Measurements from ENCODE around the gene MAT1A.
A peak's percentile ranks its signal among the peaks of the same experiment; 100 is the strongest.

MAT1A gene

GRCh38 chr10:80274396-80275134, 14.9 kb downstream of the MAT1A start:
- no peak for DNase-seq (ENCODE audit: low read depth, low spot score)

GRCh38 chr10:80273523-80274170, 15.8 kb downstream of the MAT1A start:
- Histone ChIP-seq H3K9ac (ENCODE audit: insufficient read length) (no peak overlapping the region), H3K4me3 (no peak overlapping the region), H3K27ac (no peak overlapping the region), H3K9me3 (ENCODE audit: low read depth, low read length) (no peaks in the 10 kb centered on the region), H3K36me3 (ENCODE audit: insufficient read depth, low read length) (no peaks in the 10 kb centered on the region)
- no peak for DNase-seq (ENCODE audit: low read depth, low spot score)
- TF ChIP-seq FOXP2 (optimal IDR thresholded peaks at IDR 0.05; ENCODE audit: control extremely low read depth, extremely low read length, insufficient read depth), result no peak
- TF ChIP-seq EZH2 (IDR thresholded peaks at IDR 0.05), result no peak
- TF ChIP-seq POLR2AphosphoS5 (IDR thresholded peaks at IDR 0.05; ENCODE audit: borderline replicate concordance, low read depth, low read length), result no peak

More at GRCh38 chr10:80274396-80275134, 14.9 kb downstream of the MAT1A start:
- Histone ChIP-seq H3K4me3 (no peak overlapping the region), H3K9ac (ENCODE audit: insufficient read length) (no peak overlapping the region), H3K36me3 (ENCODE audit: insufficient read depth, low read length) (no peaks in the 10 kb centered on the region), H3K9me3 (ENCODE audit: low read depth, low read length) (no peaks in the 10 kb centered on the region), H3K27ac (no peak overlapping the region)
- no peak for TF ChIP-seq POLR2AphosphoS5 (IDR thresholded peaks at IDR 0.05; ENCODE audit: borderline replicate concordance, low read depth, low read length)
- TF ChIP-seq FOXP2 (optimal IDR thresholded peaks at IDR 0.05; ENCODE audit: control extremely low read depth, extremely low read length, insufficient read depth), result no peak
- TF ChIP-seq EZH2 (IDR thresholded peaks at IDR 0.05), result no peak

- no peak for TF ChIP-seq EZH2 (IDR thresholded peaks at IDR 0.05)
- TF ChIP-seq POLR2AphosphoS5 (IDR thresholded peaks at IDR 0.05; ENCODE audit: borderline replicate concordance, low read depth, low read length), result no peak
- TF ChIP-seq FOXP2 (optimal IDR thresholded peaks at IDR 0.05; ENCODE audit: control extremely low read depth, extremely low read length, insufficient read depth), result no peak
- Histone ChIP-seq H3K9me3 (ENCODE audit: low read depth, low read length) (no peaks in the 10 kb centered on the region), H3K4me3 (no peak overlapping the region), H3K9ac (ENCODE audit: insufficient read length) (no peak overlapping the region), H3K27ac (no peak overlapping the region), H3K36me3 (ENCODE audit: insufficient read depth, low read length) (no peaks in the 10 kb centered on the region)
- DNase-seq (ENCODE audit: low read depth, low spot score), result no peak
Measured at GRCh38 chr10:80272793-80273522, 16.5 kb downstream of the MAT1A start.

- H3K9ac ChIP-seq (ENCODE audit: insufficient read length), result no peak overlapping the region
- DNase-seq (ENCODE audit: low read depth, low spot score), result no peak
- no peak for TF ChIP-seq POLR2AphosphoS5 (IDR thresholded peaks at IDR 0.05; ENCODE audit: borderline replicate concordance, low read depth, low read length)
- no peak for TF ChIP-seq FOXP2 (optimal IDR thresholded peaks at IDR 0.05; ENCODE audit: control extremely low read depth, extremely low read length, insufficient read depth)
- no peak for TF ChIP-seq EZH2 (IDR thresholded peaks at IDR 0.05)
- H3K27ac ChIP-seq, result no peak overlapping the region
- H3K4me3 ChIP-seq, result no peak overlapping the region
- no peaks in the 10 kb centered on the region for H3K36me3 ChIP-seq (ENCODE audit: insufficient read depth, low read length)
- H3K9me3 ChIP-seq (ENCODE audit: low read depth, low read length), result no peaks in the 10 kb centered on the region
Measured at GRCh38 chr10:80271416-80271815, 18.0 kb downstream of the MAT1A start.

GRCh38 chr10:80270887-80271286, 18.6 kb downstream of the MAT1A start:
- H3K36me3 ChIP-seq (ENCODE audit: insufficient read depth, low read length), result no peaks in the 10 kb centered on the region
- TF ChIP-seq FOXP2 (optimal IDR thresholded peaks at IDR 0.05; ENCODE audit: control extremely low read depth, extremely low read length, insufficient read depth) (no peak), EZH2 (IDR thresholded peaks at IDR 0.05) (no peak), POLR2AphosphoS5 (IDR thresholded peaks at IDR 0.05; ENCODE audit: borderline replicate concordance, low read depth, low read length) (no peak)
- no peak overlapping the region for H3K4me3 ChIP-seq
- H3K9me3 ChIP-seq (ENCODE audit: low read depth, low read length), result no peaks in the 10 kb centered on the region
- DNase-seq (ENCODE audit: low read depth, low spot score), result no peak
- no peak overlapping the region for H3K27ac ChIP-seq
- H3K9ac ChIP-seq (ENCODE audit: insufficient read length), result no peak overlapping the region

GRCh38 chr10:80268938-80269588, 20.4 kb downstream of the MAT1A start:
- no peak for TF ChIP-seq FOXP2 (optimal IDR thresholded peaks at IDR 0.05; ENCODE audit: control extremely low read depth, extremely low read length, insufficient read depth)
- TF ChIP-seq EZH2 (IDR thresholded peaks at IDR 0.05), result no peak
- H3K27ac ChIP-seq, result no peak overlapping the region

GRCh38 chr10:80268266-80268665, 21.2 kb downstream of the MAT1A start:
- H3K9me3 ChIP-seq (ENCODE audit: low read depth, low read length), result no peaks in the 10 kb centered on the region
- no peak overlapping the region for H3K4me3 ChIP-seq
- no peaks in the 10 kb centered on the region for H3K36me3 ChIP-seq (ENCODE audit: insufficient read depth, low read length)
- no peak overlapping the region for H3K9ac ChIP-seq (ENCODE audit: insufficient read length)
- TF ChIP-seq FOXP2 (optimal IDR thresholded peaks at IDR 0.05; ENCODE audit: control extremely low read depth, extremely low read length, insufficient read depth), result no peak
- TF ChIP-seq EZH2 (IDR thresholded peaks at IDR 0.05), result no peak
- TF ChIP-seq POLR2AphosphoS5 (IDR thresholded peaks at IDR 0.05; ENCODE audit: borderline replicate concordance, low read depth, low read length), result no peak
- DNase-seq (ENCODE audit: low read depth, low spot score), result peak; percentile 14
- H3K27ac ChIP-seq, result no peak overlapping the region

More at GRCh38 chr10:80268938-80269588, 20.4 kb downstream of the MAT1A start:
- H3K9ac ChIP-seq (ENCODE audit: insufficient read length), result no peak overlapping the region
- H3K36me3 ChIP-seq (ENCODE audit: insufficient read depth, low read length), result no peaks in the 10 kb centered on the region
- no peak for DNase-seq (ENCODE audit: low read depth, low spot score)
- no peaks in the 10 kb centered on the region for H3K9me3 ChIP-seq (ENCODE audit: low read depth, low read length)
- H3K4me3 ChIP-seq, result no peak overlapping the region

GRCh38 chr10:80266513-80266863, 23.0 kb downstream of the MAT1A start:
- DNase-seq (ENCODE audit: low read depth, low spot score), result no peak
- Histone ChIP-seq H3K9me3 (ENCODE audit: low read depth, low read length) (no peaks in the 10 kb centered on the region), H3K27ac (no peak overlapping the region), H3K9ac (ENCODE audit: insufficient read length) (no peak overlapping the region), H3K36me3 (ENCODE audit: insufficient read depth, low read length) (no peaks in the 10 kb centered on the region), H3K4me3 (no peak overlapping the region)
- no peak for TF ChIP-seq POLR2AphosphoS5 (IDR thresholded peaks at IDR 0.05; ENCODE audit: borderline replicate concordance, low read depth, low read length)
- TF ChIP-seq FOXP2 (optimal IDR thresholded peaks at IDR 0.05; ENCODE audit: control extremely low read depth, extremely low read length, insufficient read depth), result no peak
- TF ChIP-seq EZH2 (IDR thresholded peaks at IDR 0.05), result no peak
